ENCODE data around the gene OLFML3.

The OLFML3 gene

DNA sequence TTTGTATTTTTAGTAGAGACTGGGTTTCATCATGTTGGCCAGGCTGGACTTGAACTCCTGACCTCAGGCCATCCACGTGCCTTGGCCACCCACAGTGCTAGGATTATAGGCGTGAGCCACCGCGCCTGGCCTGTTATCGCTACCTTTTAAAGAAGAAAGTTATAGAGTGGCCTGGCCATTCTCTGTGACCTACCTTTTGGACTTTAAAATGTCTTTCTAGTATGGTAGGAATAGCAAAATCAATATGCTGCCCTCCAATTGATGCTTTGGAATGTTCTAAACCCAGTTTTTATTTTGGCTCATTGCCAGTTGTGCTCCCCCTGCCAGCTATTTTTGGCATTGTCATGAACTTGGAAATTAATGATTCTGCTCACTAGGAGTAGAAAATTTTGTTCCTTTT lies 30.3 kb upstream of the OLFML3 start:
- DNase-seq (ENCODE audit: low spot score) = peak; percentile 18

- DNase-seq (ENCODE audit: low spot score) = no peak
These were observed 28.4 kb upstream of the OLFML3 start for GRCh38 chr1:113950908-113951307.

DNA sequence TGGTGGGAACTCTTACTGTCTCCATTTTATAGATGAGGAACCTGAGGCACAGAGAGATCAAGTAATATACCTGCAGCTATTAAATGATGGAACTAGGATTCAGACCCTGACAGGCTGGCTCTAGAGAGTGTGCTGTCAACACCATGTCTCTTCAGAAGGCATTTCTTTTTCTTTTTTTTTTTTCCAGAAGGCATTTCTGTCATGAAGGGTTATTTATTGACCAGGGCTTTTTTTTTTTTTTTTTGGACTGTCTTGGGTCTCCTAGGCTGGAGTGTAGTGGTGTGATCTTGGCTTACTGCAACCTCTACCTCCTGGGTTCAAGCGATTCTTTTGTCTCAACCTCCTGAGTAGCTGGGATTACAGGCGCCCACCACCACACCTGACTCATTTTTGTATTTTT lies 27.6 kb upstream of the OLFML3 start:
- DNase-seq (ENCODE audit: low spot score) = no peak

- DNase-seq (ENCODE audit: low spot score) = no peak
These were observed 21.3 kb upstream of the OLFML3 start for GRCh38 chr1:113957984-113958383.

DNA sequence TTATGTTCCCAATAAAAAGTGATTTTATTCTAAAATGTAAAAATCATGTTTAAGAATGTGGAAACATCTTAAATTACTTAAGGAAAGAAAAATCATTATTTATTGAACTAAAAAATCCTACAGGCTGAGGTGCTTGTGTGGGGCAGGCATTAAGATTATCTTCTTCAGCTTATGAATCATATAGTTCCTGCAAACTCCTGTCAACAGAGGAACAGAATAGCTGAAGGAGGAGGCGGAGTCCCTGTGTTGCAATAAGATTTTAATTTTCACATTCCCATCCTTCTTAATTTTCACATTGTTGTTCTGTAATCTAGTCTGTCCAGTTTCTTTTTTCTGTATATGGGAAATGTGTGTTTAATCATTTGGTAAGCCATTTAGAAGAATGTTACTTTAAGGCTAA lies 20.6 kb upstream of the OLFML3 start:
- DNase-seq (ENCODE audit: low spot score) = no peak

GRCh38 chr1:113963281-113963906 lies 15.9 kb upstream of the OLFML3 start:
- no peak for DNase-seq (ENCODE audit: low spot score)

GRCh38 chr1:113965703-113966412 lies 13.4 kb upstream of the OLFML3 start:
- DNase-seq (ENCODE audit: low spot score) = no peak

- DNase-seq (ENCODE audit: low spot score) = no peak
These were observed 6.3 kb upstream of the OLFML3 start for GRCh38 chr1:113972954-113973353.

- DNase-seq (ENCODE audit: low spot score) = peak; percentile 36
These were observed 3.9 kb upstream of the OLFML3 start for GRCh38 chr1:113975211-113975895.

DNA sequence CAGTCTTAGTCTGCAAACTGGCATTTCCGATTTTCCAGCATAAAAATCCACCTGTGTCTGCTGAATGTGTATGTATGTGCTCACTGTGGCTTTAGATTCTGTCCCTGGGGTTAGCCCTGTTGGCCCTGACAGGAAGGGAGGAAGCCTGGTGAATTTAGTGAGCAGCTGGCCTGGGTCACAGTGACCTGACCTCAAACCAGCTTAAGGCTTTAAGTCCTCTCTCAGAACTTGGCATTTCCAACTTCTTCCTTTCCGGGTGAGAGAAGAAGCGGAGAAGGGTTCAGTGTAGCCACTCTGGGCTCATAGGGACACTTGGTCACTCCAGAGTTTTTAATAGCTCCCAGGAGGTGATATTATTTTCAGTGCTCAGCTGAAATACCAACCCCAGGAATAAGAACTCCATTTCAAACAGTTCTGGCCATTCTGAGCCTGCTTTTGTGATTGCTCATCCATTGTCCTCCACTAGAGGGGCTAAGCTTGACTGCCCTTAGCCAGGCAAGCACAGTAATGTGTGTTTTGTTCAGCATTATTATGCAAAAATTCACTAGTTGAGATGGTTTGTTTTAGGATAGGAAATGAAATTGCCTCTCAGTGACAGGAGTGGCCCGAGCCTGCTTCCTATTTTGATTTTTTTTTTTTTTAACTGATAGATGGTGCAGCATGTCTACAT lies 2.5 kb upstream of the OLFML3 start:
- peak; percentile 49 for DNase-seq (ENCODE audit: low spot score)

DNA sequence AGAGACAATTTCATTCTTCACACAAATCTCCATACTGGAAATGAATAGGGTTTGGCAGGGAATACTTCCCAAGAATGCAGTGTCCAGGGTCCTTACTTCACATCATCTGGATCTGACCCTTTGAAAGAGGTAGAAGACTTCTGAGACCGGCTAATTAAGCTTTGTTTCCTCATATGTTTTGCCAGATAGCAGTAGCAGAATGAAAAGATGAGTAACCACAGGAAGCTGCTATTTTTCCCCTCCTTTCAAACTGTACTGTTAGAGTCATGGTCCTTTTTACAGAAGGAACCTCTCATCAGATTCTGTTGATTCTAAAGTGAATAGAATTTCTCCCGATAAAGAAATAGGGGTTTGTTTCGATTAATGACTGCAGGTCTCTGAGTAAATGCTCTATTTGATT lies 1.4 kb upstream of the OLFML3 start:
- DNase-seq (ENCODE audit: low spot score) = no peak

DNA sequence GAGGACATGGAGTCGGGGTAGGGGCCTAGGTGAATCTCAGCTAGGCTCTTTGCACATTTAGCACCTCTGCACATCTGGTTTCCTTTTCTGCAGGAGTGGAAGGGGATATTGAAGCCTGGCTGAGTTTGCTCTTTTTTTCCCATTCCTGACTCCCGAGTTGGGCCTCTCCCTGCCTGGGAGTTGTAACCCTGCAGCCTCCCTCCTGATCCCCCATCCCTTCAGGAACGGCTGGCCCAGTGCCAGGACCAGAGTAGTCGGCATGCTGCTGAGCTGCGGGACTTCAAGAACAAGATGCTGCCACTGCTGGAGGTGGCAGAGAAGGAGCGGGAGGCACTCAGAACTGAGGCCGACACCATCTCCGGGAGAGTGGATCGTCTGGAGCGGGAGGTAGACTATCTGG lies 836 bp downstream of the OLFML3 start:
- DNase-seq (ENCODE audit: low spot score) = peak; percentile 25

DNA sequence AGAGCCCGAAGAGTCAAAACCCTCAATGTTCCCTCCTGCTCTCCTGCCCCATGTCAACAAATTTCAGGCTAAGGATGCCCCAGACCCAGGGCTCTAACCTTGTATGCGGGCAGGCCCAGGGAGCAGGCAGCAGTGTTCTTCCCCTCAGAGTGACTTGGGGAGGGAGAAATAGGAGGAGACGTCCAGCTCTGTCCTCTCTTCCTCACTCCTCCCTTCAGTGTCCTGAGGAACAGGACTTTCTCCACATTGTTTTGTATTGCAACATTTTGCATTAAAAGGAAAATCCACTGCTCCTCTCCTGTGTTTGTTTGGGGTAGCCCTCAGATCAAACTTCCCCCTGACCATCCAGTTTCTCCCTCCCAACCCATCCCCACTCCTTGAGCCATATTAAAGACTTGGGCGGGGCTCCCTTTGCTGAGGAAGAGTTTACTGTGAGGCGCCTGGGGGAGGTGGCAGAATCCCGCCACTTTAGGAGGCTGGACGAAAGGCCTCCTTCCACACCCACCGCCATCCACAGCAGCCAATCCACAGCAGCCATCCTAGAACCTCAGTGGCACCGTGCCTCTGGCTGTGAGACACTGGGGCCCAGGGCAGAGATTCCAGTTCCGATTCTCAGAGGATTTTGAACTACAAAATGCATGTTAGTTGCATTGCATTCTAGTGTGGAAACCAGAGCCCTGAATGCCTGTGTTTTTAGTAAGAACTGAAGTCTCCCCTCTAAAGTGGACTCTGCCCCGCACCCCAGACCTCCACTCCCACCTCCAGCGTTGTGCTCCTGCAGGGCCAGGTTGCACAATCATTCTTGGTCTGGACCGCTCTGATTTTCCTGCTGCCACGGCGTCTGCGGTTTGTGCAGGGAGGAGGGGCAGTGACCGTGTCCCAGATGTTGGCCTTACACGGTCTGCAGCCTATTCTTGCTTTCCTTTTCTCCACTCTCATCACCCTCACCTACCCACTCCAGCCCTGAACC lies 3.0 kb downstream of the OLFML3 start:
- peak; percentile 83 for DNase-seq (ENCODE audit: low spot score)

- no peak for DNase-seq (ENCODE audit: low spot score)
These were observed 3.7 kb downstream of the OLFML3 start for GRCh38 chr1:113982949-113983348.

GRCh38 chr1:113983391-113983790 lies 4.1 kb downstream of the OLFML3 start:
- DNase-seq (ENCODE audit: low spot score) = no peak

GRCh38 chr1:113983826-113984225 lies 4.6 kb downstream of the OLFML3 start:
- no peak for DNase-seq (ENCODE audit: low spot score)

DNA sequence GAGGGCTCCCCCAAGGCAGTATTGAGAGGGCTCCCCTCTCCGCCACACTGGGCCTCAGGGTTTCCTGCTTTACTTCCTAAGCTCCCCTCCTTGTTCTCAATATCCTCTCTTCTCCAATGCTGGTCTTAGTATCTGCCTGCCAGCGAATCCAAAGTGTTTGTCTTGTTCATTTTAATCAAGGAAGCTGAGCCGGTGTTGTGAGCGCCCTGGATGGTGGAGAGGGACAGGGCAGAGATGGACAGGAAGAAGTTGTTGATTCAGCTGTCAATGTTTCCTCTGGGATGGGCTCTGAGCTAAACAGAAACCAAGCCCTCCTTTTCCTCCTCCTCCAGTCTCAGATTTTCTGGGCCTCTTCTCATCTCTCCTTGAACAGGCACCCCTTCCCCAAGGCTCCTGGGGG lies 5.4 kb downstream of the OLFML3 start:
- no peak for DNase-seq (ENCODE audit: low spot score)

- DNase-seq (ENCODE audit: low spot score) = no peak
These were observed 7.5 kb downstream of the OLFML3 start for GRCh38 chr1:113986802-113987201.

GRCh38 chr1:113987259-113987658 lies 8.0 kb downstream of the OLFML3 start:
- no peak for DNase-seq (ENCODE audit: low spot score)

- no peak for DNase-seq (ENCODE audit: low spot score)
These were observed 11.3 kb downstream of the OLFML3 start for GRCh38 chr1:113990530-113990929.

DNA sequence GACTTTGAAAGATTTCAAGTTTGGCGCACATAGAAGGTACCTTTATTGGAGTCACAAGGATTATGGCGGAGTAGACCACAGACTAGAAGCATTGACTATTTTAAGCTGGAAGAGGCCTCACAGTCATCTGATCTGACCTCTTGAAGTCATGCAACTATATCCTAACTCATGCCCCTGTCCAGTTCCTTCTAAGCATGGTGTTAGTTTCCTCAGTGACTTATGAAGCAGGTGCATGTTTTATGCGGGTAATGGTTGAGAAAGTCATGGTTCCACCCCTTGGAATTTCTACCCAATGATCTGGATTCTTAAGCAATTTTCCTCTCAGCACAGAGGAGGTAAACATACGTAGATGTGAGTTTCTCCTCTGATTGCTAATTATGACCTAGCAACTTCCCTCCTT lies 11.7 kb downstream of the OLFML3 start:
- DNase-seq (ENCODE audit: low spot score) = no peak

Measured in AG08395 (cell line).